DMS79 (cell line): ENCODE results near the gene DPH2.

ENCODE experiments used
- DNase-seq: peaks from one replicate; lab custom pipeline; 2025; lab: John Stamatoyannopoulos, UW

DPH2 gene

DNA sequence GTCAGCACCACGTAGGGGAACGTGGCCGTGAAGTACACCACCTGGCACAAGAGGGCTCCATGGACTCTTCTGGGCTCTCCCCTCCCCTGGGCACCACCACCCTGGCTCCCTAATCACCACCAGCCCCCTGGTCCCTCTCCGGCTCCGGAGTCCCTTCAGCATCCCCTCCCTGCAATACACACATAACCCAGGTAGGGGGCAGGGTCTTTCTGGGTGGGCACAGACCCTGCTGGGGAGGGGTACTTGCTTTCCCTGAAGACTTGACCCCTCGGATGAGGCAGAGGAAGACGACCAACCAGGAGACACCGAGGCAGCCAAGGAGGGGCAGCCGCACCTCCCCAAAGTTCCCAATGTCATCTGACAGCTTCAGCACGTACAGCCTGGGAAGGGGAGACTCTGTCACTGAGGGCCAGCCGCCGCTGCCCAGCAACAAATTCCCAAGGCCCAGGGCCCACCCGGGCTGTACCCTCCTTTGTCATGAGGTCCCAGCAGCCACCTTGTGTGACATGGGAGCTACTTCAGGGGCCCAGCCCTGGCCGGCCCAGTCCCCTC is 32.9 kb downstream of the DPH2 start:
- DNase-seq = no peak

DNA sequence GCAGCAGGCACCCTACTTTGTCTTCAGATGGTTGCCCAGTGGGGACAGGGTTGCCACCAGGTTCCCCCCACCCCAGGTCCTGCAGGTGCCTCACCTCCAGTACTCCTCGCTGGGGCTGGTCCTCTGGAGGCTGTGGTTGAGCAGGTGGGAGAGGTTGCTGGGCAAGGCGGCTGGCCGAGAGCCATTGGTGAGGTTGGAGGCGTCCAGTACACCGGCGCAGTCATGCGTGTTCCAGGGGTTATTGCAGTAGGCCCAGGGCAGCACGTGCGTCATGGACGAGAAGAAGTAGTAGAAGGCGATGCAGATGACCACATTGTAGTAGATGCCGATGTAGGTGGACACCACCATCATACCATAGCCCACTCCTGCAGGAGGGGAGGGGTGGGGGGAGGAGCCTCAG is 38.4 kb downstream of the DPH2 start:
- no peak for DNase-seq

DNA sequence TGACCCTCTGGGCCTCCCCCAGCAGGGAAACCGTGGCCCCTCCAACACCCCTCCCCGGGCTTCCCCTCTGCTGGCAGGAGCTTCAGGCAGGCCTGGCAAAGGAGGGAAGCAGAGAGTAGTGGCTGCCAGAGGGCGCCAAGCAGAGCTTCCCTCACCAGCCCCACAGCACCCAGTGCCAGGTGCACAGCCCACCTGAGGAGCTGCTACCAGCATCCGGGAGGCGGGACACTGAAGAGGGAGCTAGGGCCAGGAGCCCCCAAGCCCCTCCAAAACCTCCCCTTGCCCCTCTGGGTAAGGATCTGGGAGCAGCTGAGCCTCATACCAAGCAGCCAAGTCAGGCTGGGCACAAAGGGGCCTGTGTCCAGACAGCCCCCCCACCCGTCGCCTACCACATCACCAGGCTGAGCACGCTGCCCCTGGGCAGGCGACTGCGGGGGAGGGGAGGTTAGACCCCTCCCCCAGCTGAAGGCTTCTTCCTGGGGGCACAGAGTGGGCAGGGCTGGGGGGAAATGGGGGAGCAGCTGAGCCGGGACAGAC is 41.2 kb downstream of the DPH2 start:
- no peak for DNase-seq

DNA sequence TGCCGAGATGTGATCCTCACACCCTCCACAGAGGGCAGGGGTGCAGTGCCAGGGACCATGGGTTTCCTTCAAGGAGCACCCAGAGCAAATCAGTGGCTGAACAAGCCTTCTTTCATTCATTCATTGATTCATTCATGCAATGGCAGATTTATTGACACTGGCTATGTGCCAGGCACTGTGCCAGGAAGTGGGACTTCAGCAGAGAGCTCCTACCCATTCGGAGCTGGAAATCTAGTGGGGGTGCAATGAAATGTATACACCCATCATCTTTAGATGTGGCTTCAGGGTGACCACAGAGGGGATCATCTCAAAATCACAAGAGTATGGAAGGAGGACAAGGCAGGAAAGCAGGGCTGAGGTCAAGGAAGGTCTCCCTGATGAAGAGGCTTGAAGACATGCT is 42.6 kb downstream of the DPH2 start:
- DNase-seq = no peak

DNA sequence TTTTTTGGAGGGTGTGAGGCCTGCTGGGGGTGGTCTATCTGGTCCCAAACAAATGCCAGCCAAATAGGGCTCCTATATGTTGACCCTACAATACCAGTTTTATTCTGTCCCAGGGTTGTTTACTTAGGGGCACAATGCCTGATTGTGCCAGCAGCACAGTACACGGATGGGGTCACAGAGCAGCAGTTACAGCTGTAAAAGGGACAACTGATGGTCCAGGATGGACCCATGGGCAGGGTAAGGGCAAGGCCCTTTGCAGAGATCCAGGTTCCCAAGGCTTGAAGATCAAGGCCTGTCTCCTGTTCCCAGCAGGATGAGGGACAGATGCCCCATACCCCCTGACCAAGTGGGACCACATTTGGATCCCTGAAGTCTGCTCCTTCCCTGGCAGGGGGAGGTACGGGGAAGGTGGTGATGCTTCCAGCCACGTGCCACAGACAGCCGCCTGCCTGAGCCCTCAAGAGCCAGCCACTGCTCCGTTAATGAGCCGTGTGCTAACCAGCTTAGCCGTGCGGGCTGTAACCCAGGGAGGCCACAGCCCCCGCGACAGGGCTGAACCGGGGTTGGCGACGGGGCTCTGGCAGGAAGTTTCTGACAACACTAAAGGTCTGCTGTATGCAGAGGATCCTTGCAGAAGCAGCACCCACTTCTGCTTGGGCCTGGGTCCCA is 43.3 kb downstream of the DPH2 start:
- peak; percentile 4 for DNase-seq

DNA sequence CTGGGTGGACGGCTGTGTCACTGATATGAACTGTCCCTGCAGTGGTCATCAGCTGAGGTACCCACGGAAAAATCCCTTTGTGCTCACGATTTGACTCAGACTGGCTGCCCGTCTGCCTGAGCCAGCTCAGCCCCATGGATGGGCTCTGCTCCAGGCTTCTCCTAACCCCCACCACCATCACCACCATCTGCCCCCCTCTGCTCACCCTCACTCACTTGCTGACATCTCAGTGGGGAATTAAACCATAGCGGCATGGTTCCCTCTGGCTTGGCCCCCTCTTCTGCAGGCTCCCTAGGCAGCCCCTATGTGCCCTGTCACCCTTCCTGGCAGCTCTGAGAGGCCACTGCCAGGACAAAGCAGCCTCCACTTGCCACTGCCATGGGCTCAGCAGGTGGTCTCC is 44.1 kb downstream of the DPH2 start:
- DNase-seq = no peak

DNA sequence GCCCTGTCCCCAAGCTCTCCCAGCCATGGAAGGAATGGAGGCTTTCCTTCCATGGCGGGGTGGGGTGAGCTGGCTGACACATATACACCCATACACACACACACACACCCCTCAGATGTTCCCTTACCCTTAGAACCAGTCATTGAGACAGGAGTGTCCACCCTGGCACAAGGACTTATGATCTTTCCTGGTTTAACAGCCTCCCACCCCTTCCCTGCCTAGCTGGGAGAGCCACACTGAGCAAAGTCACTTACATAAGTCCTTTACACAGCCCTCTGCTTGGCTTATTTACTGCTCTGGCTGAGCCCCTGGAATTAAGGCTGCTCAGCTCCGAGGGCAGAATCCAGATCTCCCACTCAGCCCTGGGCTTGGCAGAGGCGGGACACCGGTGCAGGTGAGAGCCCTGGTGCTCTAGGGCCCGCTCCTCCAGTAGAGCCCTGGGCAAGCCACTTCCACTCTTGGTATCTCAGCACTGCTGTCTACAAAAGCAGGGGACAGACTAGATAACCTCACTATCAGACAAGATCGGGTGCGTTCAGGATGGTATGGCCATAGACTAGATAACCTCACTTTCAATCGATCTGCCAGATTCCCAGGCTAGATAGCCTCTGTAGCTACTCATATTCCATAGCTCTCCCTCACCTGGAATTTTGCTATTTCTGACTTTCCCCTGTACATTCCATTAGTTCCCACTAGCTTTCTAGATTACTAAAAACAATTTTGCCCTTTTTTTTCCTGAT is 44.7 kb downstream of the DPH2 start:
- no peak for DNase-seq

DNA sequence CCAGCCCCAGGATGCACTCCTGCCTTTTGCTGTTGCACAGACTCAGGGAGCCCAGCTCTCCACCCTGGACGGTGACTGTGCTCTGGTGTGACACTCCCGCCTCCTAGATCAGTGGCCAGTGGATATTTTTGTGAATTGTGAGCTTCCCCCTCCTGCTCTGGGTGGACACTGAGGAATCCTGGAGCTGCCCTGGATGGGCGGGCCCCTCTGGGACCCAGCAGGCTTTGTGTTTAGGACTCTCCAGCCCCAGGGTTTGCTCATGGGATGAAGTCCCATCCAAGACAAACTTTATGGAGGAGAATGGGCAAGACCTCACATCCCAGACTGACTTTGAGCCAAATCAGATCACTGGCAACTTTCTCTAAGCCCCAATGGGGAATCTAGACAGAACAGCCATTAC is 45.4 kb downstream of the DPH2 start:
- DNase-seq = no peak

DNA sequence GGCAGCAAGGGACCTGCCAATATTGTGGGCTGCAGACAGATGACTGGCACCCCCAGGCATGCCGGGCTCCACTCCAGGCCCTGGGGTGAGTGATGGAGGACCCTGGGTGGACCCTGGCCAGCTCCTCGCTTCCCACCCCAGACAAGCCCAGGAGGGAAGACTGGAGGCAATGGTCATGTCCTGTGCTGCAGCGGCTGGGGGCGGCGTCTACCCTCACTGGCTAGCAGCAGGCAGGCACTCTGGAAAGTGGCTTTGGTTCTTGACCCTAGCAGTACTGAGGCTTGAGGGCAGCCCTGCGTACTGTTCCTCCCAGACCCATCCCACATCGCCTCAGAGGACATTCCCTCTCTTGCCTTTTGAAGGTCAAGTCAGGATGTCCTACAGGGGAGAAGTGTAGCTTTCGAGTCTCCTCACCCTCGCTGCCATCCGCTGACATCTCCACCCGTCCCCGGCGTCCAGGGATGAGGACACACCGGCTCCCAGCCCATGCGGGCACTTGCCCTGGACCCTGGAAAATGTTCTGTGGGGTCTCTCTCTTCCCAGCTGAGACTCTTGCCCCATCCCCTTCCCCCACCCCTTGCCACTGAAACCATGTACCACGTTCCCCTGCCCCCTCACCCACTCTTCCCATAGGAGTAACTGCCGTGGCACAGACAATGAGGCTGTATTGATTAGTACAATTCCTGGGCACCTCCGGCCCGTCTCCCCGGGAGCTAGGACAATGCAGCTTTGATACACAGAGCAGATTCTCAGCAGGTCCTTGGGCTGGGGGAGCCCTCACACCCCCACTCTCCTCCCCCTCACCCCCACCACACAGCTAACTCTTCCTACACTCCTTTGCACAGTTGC is 46.5 kb downstream of the DPH2 start:
- no peak for DNase-seq

DNA sequence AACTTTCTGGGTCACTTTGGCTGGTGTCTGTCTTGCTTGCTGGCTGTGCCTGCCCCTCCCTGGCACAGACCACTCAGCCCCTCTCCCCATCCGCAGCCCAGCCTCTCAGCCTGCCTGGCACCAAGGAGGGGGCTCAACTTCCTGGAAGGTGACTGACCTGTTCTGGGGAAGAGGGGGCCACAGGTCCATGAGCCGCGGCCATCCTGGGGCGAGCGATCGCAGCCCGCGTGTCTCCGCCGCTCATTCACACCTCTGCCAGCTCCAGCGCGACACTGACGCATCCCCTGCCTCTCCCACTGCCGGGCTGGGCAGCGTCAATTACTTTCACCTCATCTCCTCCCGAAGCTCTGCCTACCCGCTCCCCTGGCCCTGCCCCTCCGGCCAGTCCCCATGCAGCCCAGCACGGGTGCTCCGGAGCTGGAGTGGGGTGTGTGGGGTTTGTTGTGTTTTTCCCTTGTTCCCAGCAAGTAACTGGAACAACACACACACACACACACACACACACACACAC is 47.1 kb downstream of the DPH2 start:
- no peak for DNase-seq

DNA sequence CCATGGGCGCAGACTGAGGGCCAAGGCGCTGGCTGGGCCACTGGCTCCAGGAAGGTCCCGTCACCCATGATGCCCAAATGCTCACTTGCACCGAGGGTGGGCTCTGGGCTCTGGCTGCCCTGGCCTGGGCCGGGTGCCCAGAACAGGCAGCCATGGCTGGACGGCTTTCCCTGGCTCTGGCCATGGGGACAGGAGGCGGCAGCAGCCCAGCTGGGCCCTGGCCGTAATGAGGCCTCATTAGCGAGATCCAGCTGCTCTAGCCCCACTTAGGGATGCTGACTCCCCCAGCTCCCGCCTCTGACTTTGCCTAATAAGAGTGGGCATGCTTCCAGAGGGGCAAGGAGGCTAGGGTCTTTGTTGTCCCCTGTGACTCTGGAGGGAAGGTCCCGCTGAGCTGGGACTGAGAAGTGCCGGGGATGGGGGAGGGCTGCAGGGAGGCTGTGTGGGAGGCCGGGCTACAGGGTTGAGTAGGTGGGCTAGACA is 49.7 kb downstream of the DPH2 start:
- no peak for DNase-seq

DNA sequence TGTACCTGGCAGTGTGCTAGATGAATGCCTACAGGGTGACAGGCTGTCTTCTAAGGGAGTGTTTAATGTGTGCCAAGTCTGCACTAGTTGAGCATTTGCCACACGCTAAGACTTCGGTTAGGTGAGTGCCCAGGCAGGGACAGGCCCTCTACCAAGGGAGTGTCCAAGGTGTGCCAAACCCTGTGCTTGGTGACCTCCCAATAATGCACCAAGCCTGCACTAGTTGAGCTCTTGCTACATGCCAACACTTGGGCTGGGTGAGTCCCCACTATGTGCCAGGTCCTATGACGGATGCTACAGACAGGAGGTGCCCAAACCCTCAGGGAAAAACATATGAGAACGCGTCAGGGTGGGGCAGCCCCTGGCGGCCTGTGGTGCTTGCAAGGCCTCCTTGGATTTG is 50.7 kb downstream of the DPH2 start:
- no peak for DNase-seq

DNA sequence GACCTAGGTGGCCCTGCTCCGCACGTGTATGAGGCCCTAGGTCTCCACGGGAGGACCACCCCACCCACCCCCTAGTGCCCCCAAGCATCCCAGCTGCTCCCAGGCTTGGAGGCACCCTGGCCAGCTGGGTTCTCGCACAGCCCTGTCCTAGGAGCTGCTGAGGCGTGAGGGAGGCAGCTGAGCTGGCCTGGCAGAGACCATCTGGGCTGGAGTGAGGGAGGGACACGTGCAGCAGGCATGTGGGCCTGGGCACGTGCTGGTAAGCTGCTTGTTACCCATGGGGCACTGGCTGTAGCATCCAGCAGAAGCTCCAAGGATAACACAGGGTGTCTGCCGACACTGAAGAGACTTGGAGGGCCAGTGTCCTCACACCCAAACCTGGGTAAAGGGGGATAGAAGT is 51.3 kb downstream of the DPH2 start:
- DNase-seq = no peak

DNA sequence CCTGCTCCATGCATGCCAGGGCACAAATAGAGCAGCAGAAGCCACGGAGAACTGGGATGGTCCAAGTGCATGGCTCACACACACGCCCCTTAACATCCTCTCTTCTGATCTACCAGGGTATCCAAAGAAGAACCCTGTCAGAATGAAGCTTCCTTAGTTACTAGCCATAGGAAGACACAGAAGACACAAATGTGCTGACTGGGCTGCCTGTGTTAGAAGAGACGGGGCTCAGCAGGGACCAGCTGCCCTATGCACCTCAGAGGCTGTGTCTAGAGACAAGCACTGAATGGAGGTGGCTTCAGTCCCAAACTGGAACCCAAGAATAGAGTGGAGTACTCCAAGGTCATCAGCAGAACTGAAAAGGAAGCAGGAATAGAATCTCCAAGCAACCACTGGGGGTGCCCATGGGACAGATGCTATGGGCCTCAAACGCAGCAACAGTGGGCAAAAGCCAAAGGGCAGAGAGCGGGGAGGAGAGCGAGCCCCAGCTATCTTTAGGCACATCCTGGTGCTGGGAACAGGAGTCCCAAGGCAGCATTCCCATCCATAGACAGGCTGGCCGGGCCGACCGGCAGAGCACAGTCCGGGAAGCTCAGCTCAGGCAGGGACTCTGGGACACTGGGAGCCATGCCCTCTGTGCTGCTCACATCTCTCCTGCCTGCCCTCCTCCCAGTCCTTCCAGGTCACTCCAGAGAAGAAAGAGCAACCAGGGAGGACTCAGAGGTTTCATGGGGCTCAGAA is 51.9 kb downstream of the DPH2 start:
- no peak for DNase-seq
